ENCODE measurements around the gene TMTC1. TPM values are rescaled to one million over a fixed set of nuclear protein-coding genes. Genes with fewer than 3 reads are reported as not detected.
A peak's percentile ranks its signal among the peaks of the same experiment; 100 is the strongest.

The TMTC1 gene
- total RNA-seq, 1 experiment from 2014 or later = 4.8 TPM

GRCh38 chr12:29517264-29517663, 266.5 kb downstream of the TMTC1 start:
- Histone ChIP-seq H3K9me3 (ENCODE audit: insufficient read depth, low read depth) (no peaks in the 10 kb centered on the region), H3K9me2 (ENCODE audit: insufficient read depth) (no peaks in the 10 kb centered on the region), H4K20me1 (ENCODE audit: insufficient read depth) (no peaks in the 10 kb centered on the region), H2AFZ (no peak overlapping the region), H3K27ac (no peak overlapping the region), H3K4me1 (replicated peaks; ENCODE audit: insufficient read depth) (no peaks in the 10 kb centered on the region), H3F3A (ENCODE audit: insufficient read depth, low read depth) (no peaks in the 10 kb centered on the region), H3K4me2 (no peak overlapping the region), H3K27me3 (ENCODE audit: insufficient read depth, low read depth) (no peaks in the 10 kb centered on the region), H3K4me3 (no peak overlapping the region), H3K79me2 (ENCODE audit: low read depth) (no peaks in the 10 kb centered on the region), H3K36me3 (ENCODE audit: low read depth) (no peaks in the 10 kb centered on the region)
- TF ChIP-seq CTCF (conservative IDR thresholded peaks at IDR 0.05) (peak; percentile 28; the same call in 1 of the 2 replicates), EZH2 (IDR thresholded peaks at IDR 0.05; ENCODE audit: low read depth) (no peak)
- no TSS peak for BruUV-seq (replicated peaks)
- peak in 1 of 2 experiments; percentile 13 for DNase-seq
- intact Hi-C loops (cut with micrococcal nuclease; ENCODE audit: unreplicated experiment) = loop anchor here (10.0 kb wide), 2 partner anchors 132 to 442 kb away; partner anchors contain the start of gene ERGIC2
- POLR2A ChIA-PET (ENCODE audit: unreplicated experiment) = no interaction called here
- CTCF ChIA-PET = interaction anchor here (0.6 kb wide), 1 partner anchor 12 kb away, joined by 3 read pairs; no protein-coding TSS in a partner anchor

GRCh38 chr12:29516431-29516875, 267.3 kb downstream of the TMTC1 start:
- 0 out of 2 replicates have a peak overlapping the region, but pooled peaks have one; percentile 5 for H3K27ac ChIP-seq
- no peak overlapping the region for H2AFZ ChIP-seq
- H3K4me1 ChIP-seq (replicated peaks; ENCODE audit: insufficient read depth) = no peaks in the 10 kb centered on the region
- BruUV-seq (replicated peaks) = no TSS peak
- H3K36me3 ChIP-seq (ENCODE audit: low read depth) = no peaks in the 10 kb centered on the region
- no peak for TF ChIP-seq EZH2 (IDR thresholded peaks at IDR 0.05; ENCODE audit: low read depth)
- no peak for TF ChIP-seq CTCF (conservative IDR thresholded peaks at IDR 0.05)
- H3K9me2 ChIP-seq (ENCODE audit: insufficient read depth) = no peaks in the 10 kb centered on the region
- no peak overlapping the region for H3K4me3 ChIP-seq
- ChIA-PET POLR2A (ENCODE audit: unreplicated experiment) (no interaction called here), CTCF (interaction anchor here (0.6 kb wide), 1 partner anchor 11 kb away, joined by 3 read pairs; no protein-coding TSS in a partner anchor)
- H3K9me3 ChIP-seq (ENCODE audit: insufficient read depth, low read depth) = no peaks in the 10 kb centered on the region
- no peaks in the 10 kb centered on the region for H3K79me2 ChIP-seq (ENCODE audit: low read depth)
- no peak for DNase-seq
- no peaks in the 10 kb centered on the region for H3F3A ChIP-seq (ENCODE audit: insufficient read depth, low read depth)
- intact Hi-C loops (cut with micrococcal nuclease; ENCODE audit: unreplicated experiment) = loop anchor here (10.0 kb wide), 2 partner anchors 132 to 442 kb away; partner anchors contain the start of gene ERGIC2
- no peaks in the 10 kb centered on the region for H4K20me1 ChIP-seq (ENCODE audit: insufficient read depth)
- no peak overlapping the region for H3K4me2 ChIP-seq
- H3K27me3 ChIP-seq (ENCODE audit: insufficient read depth, low read depth) = no peaks in the 10 kb centered on the region

- Histone ChIP-seq H3K4me1 (replicated peaks; ENCODE audit: insufficient read depth) (no peaks in the 10 kb centered on the region), H3K36me3 (ENCODE audit: low read depth) (no peaks in the 10 kb centered on the region), H3K9me3 (ENCODE audit: insufficient read depth, low read depth) (no peaks in the 10 kb centered on the region; the same call in 1 of the 2 replicates), H3F3A (ENCODE audit: insufficient read depth, low read depth) (no peaks in the 10 kb centered on the region), H3K4me2 (no peak overlapping the region), H4K20me1 (ENCODE audit: insufficient read depth) (no peaks in the 10 kb centered on the region), H3K79me2 (ENCODE audit: low read depth) (no peaks in the 10 kb centered on the region), H3K9me2 (ENCODE audit: insufficient read depth) (no peaks in the 10 kb centered on the region), H3K27ac (no peak overlapping the region), H3K27me3 (ENCODE audit: insufficient read depth, low read depth) (no peaks in the 10 kb centered on the region), H2AFZ (no peak overlapping the region), H3K4me3 (no peak overlapping the region)
- intact Hi-C loops (cut with micrococcal nuclease; ENCODE audit: unreplicated experiment) = loop anchor here (10.0 kb wide), 2 partner anchors 126 to 436 kb away; partner anchors contain the start of gene ERGIC2
- ChIA-PET POLR2A (ENCODE audit: unreplicated experiment) (interaction anchor here (0.6 kb wide), 1 partner anchor 829 kb away, joined by 4 read pairs; no protein-coding TSS in a partner anchor), CTCF (no interaction called here)
- BruUV-seq (replicated peaks) = no TSS peak
- no peak for TF ChIP-seq CTCF (conservative IDR thresholded peaks at IDR 0.05)
- no peak for DNase-seq
Measured at GRCh38 chr12:29510591-29511185, 273.1 kb downstream of the TMTC1 start.
